ENCODE results near the gene TRPV6.

DNA sequence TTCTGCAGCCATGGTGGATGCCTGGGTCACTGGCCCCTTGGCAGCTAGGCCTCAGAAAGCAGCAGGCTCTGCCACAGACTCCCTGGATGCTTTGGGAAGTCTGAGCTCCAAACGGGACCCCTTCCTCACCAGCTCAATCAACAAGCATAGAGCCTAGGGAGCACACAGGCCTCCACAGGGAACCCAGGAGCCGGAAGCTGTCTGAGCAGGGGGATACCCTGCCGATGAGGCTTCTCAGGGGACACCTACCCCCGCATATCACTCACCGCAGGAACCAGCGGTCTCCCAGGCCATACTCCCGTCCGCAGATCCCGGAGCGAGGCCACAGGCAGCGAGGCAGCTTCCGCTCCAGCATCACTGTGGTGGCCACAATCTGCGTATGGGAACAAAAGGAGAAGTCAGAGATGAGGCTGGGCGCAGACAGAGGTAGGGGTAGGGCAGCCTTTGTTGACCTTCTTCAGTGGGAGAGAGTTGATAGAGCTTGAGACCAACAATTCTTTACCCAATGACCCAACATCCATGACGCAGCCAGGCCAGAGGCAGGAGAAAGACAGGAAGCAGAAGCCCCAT is 13.4 kb downstream of the TRPV6 start:
- TF ChIP-seq EZH2phosphoT487 (IDR thresholded peaks at IDR 0.05; ENCODE audit: insufficient read depth, low read depth) (no peak), EZH2 (IDR thresholded peaks at IDR 0.05; ENCODE audit: insufficient read depth, poor library complexity, severe bottlenecking) (no peak)

Measured in GM23248 (cell line).